AG04450 (cell line): ENCODE data around the gene PCGF1. TPM values are rescaled to one million over a fixed set of nuclear protein-coding genes. Genes with fewer than 3 reads are reported as not detected.

Experiments used
- CTCF ChIA-PET: fragments of 300-600, 350-600 bp; formaldehyde crosslinking; extraction: SDS; loops from one replicate; lab custom pipeline; 2022; ENCODE audit warnings: antibody characterized with exemption, inconsistent platforms; lab: Charles Lee
- POLR2A ChIA-PET: fragments of 350-600 bp; formaldehyde crosslinking; extraction: SDS; loops from one replicate; lab custom pipeline; 2021; ENCODE audit warnings: antibody characterized with exemption, inconsistent platforms; lab: Yijun Ruan, JAX
- DNase-seq: peaks from one replicate; pipeline ENCODE4 v3.0.0-alpha.2; 2011; ENCODE audit warnings: low read depth, low spot score
- H3K27ac ChIP-seq: one replicate; pipeline ENCODE4 v1.5.1; 2012; ENCODE audit warnings: low read depth, low read length, control low read depth
- H3K27me3 ChIP-seq: one replicate; pipeline ENCODE4 v1.6.0; 2012; ENCODE audit warnings: low read length; ENCODE audit not compliant: control insufficient read depth, insufficient read depth
- H3K4me3 ChIP-seq: 2 replicates; pipeline ENCODE4 v1.5.1; 2011; ENCODE audit warnings: mild to moderate bottlenecking, low read depth, low read length, control low read depth
- H3K9me3 ChIP-seq: 2 replicates; pipeline ENCODE4 v1.5.1; 2012; ENCODE audit warnings: low read length; ENCODE audit not compliant: control insufficient read depth, insufficient read depth
- polyA plus RNA-seq: library from polyadenylated mRNA; depleted of rRNA; stranded (reverse); fragments of >200 nt; gene quantifications from 2 replicates; pipeline ENCODE4 v1.2.3, GENCODE V29; 2011
- TF ChIP-seq, protein P1 (sequence below): IDR thresholded peaks from 2 replicates; pipeline ENCODE4 v1.5.1; 2011; ENCODE audit warnings: low read depth, low read length, control low read depth, inconsistent platforms

PCGF1 gene
- polyA plus RNA-seq, 1 experiment: 20.9 TPM

DNA sequence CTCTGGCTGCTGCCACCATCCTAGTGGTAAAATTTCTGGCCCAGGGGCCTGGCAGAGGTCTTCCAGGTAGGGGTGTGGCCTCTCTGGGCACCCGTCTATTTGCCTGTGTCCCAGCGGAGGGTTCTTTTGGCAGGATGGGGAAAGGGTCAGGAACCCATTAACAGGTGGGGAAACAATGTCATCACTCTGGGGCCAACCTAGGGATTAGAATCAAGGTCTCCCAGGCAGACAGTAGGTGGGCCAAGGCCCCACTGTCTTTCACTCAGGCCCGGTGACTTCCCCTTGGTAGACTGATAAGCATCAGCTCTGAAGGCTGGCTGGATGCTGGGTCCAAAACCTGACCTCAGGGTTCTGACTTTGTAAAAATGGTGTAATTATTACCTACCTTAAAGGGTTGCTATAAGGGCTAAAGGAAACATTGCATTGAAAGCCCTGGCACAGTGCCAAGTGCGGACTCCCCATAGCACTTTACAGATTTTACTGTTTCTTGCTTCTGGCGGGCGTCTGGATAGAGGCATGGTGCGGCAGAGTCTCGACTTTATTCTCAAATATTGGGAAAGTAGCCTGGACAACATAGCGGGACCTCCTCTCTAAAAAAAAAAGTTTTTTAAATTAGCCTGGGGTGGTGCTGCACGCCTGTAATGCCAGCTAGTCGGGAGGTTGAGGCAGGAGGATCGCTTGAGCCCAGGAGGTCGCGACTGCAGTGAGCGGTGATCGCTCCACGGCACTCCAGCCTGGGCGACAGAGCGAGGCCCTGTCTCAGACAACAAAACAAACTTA is 10.3 kb downstream of the PCGF1 start:
- TF ChIP-seq, protein P1, sequence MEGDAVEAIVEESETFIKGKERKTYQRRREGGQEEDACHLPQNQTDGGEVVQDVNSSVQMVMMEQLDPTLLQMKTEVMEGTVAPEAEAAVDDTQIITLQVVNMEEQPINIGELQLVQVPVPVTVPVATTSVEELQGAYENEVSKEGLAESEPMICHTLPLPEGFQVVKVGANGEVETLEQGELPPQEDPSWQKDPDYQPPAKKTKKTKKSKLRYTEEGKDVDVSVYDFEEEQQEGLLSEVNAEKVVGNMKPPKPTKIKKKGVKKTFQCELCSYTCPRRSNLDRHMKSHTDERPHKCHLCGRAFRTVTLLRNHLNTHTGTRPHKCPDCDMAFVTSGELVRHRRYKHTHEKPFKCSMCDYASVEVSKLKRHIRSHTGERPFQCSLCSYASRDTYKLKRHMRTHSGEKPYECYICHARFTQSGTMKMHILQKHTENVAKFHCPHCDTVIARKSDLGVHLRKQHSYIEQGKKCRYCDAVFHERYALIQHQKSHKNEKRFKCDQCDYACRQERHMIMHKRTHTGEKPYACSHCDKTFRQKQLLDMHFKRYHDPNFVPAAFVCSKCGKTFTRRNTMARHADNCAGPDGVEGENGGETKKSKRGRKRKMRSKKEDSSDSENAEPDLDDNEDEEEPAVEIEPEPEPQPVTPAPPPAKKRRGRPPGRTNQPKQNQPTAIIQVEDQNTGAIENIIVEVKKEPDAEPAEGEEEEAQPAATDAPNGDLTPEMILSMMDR: no peak
- Histone ChIP-seq H3K4me3 (no peak overlapping the region), H3K9me3 (no peaks in the 10 kb centered on the region; the same call in 1 of the 2 replicates), H3K27me3 (peaks cover 36% of the 10 kb centered on the region), H3K27ac (no peak overlapping the region)
- ChIA-PET POLR2A (no interaction called here), CTCF (interaction anchor here (2.2 kb wide), 1 partner anchor 14 kb away, joined by 7 read pairs; the partner anchor contains the start of genes CCDC142 and TTC31)
- DNase-seq: no peak

GRCh38 chr2:74495440-74495839 is 12.1 kb downstream of the PCGF1 start:
- Histone ChIP-seq H3K27ac (no peak overlapping the region), H3K4me3 (no peak overlapping the region), H3K9me3 (no peaks in the 10 kb centered on the region; the same call in 1 of the 2 replicates), H3K27me3 (peaks cover 27% of the 10 kb centered on the region)
- DNase-seq: no peak
- ChIA-PET POLR2A (interaction anchor here (0.6 kb wide), 1 partner anchor 89 kb away, joined by 4 read pairs; no protein-coding TSS in a partner anchor), CTCF (no interaction called here)
- TF ChIP-seq, protein P1: no peak

- ChIA-PET POLR2A (no interaction called here), CTCF (interaction anchor here (1.3 kb wide), 1 partner anchor 96 kb away, joined by 4 read pairs; no protein-coding TSS in a partner anchor)
- no peak for DNase-seq
- H3K4me3 ChIP-seq: no peak overlapping the region
- H3K27me3 ChIP-seq: peaks cover 11% of the 10 kb centered on the region
- TF ChIP-seq, protein P1: no peak
- H3K9me3 ChIP-seq: no peaks in the 10 kb centered on the region
- no peak overlapping the region for H3K27ac ChIP-seq
These were observed 13.9 kb downstream of the PCGF1 start for GRCh38 chr2:74493546-74493945.

DNA sequence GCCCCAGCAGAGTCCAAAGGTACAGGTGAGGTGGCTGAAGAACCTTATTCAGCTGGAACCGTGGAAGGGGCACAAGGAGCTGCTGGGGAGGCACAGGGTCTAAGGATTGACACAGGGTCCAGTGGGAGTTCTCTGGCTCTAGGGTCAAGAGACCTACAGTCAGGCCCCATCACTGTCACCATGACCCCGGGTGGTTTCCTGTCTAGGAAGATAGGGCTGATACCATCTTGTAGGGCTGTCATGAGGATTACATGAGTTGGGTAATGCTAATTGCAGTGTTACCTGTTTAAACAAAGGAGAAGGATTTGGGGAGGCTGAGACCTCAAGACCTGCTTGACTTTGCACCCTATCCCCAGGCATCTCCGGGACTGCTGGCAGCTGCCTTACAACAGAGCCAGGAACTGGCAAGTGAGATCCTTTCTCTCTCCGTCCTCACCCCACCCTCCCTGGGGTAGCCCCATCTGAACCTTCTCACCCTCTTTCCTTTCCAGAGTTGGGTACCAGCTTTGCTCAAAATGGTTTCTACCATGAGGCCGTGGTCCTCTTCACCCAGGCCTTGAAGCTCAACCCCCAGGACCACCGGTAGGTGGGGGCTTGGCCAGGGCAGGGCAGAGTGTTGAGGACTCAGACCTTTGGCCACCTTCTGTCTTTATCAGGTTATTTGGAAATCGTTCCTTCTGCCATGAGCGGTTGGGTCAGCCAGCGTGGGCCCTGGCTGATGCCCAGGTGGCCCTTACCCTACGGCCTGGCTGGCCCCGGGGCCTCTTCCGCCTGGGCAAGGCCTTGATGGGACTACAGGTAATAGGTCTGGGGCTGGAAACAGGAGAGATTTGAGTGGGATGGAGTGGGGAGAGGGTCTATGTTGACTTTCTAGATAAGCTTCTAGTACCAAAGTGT is 15.6 kb downstream of the PCGF1 start:
- no peaks in the 10 kb centered on the region for H3K9me3 ChIP-seq
- no peak overlapping the region for H3K4me3 ChIP-seq
- TF ChIP-seq, protein P1: no peak
- H3K27me3 ChIP-seq: no peaks in the 10 kb centered on the region
- DNase-seq: no peak
- ChIA-PET CTCF (no interaction called here), POLR2A (no interaction called here)
- no peak overlapping the region for H3K27ac ChIP-seq
